Suppressor macrophage treated with lipopolysaccharide for 4 hours (primary cell): ENCODE data around the gene EPN2.

Source experiments
- DNase-seq: peaks from one replicate; pipeline ENCODE4 v3.0.0-alpha.2; 2020

EPN2 gene

DNA sequence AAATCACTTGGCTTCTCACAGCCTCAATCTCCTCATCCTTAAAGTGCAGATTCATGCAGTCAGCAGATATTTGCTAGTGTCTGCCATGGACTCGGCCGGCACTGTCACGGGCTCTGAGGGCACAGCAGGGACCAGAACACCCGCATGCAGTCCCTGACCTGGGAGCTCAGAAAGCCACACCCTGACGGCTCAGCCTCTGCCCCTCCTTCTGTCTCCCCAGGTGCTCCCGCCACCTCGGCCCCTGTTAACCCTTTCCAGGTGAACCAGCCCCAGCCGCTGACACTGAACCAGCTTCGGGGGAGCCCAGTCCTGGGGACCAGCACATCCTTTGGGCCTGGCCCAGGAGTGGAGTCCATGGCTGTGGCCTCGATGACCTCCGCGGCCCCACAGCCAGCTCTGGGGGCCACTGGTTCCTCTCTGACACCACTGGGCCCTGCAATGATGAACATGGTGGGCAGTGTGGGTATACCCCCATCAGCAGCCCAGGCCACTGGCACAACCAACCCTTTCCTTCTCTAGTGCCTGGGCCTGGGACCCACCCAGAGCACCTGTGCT is 96.6 kb downstream of the EPN2 start:
- DNase-seq, result no peak

DNA sequence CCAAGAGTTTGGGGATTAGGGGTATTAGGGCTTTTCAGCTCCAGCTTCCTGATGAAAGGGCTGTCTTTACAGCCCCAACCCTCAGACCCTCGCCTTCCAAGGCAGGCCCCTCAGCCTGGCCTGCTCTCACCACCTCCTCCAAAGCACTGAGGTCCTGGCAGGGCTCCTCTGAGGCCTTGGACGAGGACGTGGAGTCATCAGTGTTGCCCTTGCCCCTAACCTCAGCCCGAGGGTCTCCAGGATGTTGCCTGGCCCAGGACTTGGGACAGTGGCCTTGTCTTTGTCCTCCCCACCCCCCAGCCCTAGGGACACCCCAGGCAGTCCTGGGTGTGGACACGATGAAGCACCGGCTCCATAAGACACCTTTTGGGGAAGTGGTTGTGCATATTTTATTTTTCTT is 97.2 kb downstream of the EPN2 start:
- no peak for DNase-seq

DNA sequence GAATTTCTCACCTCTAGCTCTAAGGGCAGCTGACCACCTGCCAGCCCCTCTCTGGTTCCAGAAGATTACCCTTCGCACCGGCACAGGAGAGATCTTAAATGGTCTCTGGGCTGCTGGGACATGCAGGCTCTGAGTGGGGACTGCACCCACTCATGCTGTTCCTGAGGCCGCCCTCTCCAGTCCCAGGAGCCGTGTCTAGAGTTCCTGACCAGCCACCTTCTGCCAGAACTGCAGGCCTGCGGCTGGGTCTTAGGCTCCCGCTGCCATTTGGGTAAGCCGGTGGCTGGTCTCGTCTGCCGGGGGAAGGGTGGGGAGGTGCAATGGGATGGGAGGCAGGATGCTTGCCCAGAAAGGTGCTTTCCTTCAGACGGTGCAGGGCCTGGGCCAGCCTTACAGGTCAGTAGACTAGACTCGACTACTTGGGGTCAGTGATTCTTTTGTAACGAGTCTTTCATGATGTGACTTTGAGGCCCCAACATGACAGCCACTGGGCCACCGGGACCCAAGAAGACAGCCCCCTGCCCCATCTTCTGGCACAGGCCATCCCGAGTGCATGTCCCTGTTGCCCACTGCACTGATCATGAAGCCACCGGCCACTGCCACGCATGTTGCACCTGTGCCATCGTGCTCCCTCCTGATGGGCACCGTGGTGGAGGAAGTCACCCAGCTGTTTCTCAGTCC is 98.9 kb downstream of the EPN2 start:
- DNase-seq, result no peak

DNA sequence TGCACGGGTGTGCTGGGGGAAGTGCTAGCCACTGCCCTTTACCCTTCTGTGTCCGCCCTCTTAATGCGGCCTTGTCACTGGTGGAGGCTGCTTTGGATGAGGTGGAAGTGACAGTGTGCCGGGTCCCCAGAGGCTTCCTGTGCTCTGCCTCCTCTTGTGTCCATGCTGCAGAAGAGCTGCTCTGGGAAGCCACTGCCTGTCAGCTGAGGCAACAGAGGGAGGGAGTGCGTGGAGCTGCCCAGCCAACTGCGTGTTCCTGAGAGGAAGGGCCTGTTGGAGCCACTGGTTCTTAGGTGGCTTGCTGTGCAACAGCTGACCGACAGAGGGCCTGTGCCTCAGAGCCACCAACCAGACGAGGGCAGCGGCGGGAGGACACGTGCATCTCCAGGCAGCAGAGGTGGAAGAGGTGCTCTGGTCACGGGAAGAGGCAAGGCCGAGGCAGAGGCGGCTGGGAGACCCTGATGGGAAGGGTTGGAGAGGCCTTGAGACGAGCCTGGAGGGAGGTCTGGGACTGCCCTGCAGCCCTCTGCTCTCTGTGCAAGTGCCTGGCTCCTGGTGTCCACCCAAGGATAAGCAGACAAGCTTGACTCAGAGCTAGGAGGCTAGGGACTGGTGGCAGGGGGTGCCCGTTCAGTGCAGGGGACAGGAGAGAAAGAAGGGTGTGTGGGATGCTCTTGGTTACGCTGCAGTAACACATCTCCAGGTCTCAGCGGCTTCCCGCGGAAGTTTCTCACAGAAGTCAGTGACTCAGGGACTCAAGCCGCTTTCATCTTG is 100.0 kb downstream of the EPN2 start:
- DNase-seq, result no peak

- no peak for DNase-seq
These were observed 100.5 kb downstream of the EPN2 start for GRCh38 chr17:19337712-19338023.

DNA sequence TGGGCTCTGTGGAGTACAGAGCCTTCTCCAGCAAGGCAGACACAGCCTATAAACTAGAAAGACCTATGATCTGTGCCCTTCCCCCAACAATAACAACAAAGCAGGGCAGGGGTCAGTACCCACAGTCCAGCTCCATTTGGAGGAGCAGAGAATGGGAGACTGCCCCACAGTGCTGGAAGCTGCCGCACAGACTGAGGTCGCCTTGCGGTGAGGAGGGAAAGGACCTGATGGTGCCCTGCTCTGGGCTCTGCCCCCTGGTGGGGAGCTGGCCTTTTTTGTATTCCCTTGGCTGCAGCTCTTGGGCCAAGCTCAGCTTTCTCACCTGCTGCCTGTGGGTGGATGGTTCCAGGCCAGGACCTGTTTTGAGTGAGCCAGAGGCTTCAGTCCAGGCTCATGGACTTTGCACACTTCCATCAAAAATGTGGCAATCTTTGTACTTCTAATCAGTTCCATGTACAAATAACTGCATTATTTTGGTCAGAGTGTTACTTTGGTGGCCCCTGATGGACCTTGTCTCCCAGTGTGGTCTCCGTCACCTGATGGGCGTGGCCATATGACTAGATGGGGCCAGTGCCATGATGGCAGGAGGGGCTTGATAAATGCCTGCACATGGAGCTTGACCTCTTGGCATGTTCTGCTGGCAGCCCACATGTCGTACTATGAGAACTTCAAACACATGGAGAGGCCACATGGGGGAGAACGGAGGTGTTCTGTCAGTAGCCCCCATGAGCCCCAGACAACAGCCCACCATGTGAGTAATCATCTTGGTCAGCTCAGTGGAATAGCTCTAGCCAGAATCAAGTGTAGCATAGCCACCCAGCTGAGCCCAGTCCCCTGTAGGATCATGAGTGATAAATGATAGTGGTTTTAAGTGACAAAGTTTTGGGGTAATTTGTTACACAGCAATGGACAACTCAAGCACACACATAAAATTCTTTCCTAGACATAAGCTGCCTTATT is 101.1 kb downstream of the EPN2 start:
- peak; percentile 81 for DNase-seq

- no peak for DNase-seq
These were observed 102.2 kb downstream of the EPN2 start for GRCh38 chr17:19339341-19339815.

DNA sequence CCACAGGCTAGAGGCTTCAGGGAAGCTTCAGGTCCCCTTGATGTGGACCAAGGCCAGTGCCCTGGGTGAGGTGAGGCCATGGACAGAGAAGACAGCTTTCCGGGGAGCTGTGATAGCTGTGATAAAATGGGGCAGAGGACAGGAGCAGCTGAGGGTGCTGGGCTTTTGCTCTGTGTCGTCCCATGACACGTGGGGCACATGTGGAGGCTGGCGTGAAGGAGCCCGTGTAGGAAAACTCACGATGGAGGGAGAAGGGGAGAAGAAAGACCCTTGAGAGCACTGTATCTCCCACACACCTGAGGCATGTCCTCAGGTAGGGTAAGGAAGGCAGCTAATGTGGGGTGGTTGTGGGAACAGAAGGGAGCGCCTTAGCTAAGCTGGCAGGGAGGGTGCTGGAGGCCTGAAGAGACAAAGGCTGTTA is 104.1 kb downstream of the EPN2 start:
- DNase-seq, result no peak

GRCh38 chr17:19341641-19342610 is 104.8 kb downstream of the EPN2 start:
- no peak for DNase-seq

DNA sequence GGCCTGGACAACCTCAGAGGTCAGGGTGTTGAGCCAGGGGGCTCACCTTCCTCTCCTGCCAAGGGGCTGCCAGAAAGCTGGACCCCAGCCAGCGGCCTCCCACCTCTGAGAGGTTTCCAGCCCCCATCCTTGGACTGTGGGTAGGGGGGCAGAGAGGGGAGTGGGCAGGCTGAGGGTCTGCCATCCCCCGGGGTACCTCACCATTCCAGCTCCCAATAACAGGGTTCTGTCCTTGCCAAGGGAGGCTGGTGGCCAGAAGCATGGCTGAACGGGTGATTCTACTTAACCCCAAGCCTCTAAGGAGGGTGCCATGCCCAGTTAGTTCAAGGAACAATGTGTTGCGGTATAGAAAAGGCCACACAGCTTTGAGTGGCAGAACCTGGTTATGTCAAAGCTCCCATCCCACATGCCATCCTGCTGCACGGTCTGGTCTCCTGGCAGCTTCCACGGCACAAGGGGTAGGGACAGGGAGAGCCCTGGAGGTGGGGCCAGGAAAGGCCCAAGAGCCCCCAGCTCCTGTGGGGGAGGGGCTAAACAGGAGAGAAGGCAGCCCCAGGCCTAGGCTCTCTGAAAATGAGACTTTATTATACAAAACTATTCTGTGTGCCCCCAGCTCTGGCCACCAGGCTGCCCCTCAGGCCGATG is 105.6 kb downstream of the EPN2 start:
- DNase-seq, result no peak

DNA sequence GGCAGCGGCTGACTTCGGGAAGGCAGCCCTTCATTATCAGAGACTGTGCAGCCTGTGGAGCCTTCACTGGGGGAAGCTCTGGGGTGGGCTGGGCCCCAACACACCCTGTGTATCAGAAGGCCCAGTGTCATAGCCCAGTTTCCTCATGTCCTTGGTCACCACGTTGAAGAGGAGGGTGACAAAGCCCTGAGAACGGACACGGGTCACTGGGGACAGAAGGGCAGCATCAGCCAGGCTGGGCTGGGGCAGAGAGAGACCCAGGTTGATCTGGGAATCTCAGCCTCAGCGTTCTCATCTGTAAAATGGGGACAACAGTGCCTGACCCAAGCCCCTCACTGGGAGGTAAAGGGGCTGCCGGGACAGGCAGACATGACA is 106.1 kb downstream of the EPN2 start:
- DNase-seq, result no peak

DNA sequence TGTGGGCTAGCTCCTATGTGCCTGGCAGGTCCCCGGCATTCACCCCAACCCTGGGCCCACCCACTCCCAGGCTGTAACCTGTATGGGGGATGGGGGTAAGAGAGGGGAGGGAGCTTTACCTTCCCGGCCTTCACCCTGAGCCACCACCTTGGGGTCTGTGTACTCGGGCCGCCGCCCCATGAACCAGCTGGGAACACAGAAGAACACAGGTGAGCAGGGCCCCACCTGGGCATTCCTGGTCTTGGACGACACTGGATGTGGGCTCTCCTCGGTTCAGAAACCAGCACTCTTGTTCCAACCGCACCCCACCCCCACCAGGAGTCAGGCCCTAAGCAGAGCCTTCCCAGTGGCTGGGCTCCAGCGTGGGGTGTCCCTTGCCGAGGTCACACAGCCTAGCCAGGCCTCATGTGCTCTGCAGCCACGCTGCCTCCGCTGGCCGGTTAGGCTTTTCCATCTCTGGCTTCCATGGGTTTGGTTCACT is 106.5 kb downstream of the EPN2 start:
- no peak for DNase-seq

GRCh38 chr17:19344311-19345066 is 107.3 kb downstream of the EPN2 start:
- DNase-seq, result no peak

DNA sequence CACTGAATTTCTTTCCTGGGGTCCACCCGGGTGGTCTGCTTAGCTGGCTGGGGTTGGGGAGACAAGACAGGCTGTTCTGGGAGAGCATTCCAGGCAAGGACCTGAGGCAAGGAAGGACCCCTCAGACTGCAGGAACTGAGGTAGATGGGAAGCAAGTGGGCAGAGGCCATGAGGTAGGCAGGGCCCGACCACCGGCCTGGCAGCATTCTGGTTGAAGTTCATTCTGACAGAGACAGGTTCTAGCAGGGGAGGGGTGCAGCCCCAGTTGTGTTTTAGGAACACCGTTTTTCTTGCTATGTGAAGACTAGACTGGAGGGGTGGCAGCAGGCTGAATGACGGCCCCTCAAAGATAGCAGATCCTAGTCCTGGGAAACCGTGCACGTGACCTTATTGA is 107.9 kb downstream of the EPN2 start:
- no peak for DNase-seq

DNA sequence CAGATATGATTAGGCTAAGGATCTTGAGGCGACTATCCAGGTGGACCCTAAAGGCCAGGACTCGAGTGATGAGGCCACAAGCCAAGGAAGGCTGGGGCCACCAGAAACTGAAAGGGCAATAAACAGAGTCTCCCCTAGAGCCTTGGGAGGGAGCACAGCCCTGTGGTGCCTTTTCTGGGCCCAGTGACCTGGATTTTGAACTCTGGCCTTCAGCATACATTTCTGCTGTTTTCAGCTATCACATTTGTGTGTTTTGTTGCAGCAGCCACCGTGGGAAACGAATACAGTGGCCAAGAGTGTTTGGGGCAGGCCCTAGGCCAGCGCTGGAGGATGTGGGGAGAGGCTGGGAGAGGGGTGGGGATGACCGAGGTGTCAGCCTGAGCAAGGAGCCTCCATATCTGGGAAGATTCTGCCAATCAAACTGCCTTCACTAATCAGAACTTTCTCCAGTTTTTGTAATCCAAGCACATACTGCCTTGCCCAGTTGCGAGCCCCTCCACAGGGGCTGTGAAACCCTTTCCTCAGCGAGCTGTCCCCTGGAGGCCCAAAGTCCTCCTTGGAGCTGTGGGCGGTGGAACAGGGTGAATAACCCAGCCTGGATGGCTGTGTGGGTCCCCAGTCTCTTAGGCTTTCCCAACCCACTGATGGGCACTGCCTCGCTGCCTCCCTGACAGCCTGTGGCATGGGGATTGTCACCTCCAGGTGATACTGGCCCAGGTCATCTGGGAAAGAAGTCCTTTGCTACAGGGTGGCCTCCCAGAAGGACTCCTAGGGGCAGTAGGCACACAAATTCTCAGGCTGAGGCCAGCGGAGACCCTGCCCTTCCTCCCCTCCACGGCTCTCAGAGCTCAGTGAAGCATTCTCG is 108.6 kb downstream of the EPN2 start:
- DNase-seq, result no peak

DNA sequence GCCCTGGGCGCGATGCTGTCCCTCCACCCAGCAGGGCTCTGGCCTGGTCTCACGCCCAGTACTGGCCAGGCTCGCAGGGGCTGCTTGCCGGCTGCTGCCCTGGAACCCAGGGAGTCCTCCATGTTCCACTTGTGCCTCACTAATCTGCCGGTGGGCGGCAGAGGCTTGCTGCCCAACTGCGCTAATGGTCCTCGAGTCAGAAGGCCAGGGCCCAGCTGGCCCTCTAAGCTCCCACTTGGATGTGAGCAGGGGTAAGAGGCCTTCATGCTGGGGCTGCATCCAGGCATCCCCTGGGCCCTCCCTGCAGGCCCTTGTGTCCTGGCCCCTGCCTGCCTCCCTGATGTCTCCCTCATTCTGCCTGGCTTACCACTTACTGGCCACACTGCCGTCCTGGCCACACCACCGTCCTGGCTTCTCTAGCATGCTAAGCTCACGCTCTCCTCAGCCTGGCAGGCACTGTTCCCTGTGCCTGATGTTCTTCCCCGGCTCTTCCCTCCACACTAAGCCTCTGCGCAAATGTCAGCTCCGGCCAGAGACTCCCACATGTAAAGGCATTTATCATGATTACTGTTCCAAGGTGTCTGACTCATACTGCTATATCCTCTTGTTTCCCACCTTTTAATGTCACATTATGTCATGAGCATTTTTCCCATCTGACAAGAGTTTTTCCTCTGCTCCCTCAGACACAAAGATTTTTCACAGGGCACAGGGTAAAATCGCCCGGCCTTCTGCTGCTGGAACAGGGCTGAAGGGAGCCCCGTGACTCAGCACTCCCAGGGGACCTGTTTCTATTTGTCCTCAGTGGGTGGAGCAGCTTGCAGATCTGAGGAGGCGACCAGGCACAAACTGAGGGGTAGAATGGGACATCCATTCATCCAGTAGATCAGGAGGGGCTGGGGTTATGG is 109.4 kb downstream of the EPN2 start:
- no peak for DNase-seq

- no peak for DNase-seq
These were observed 110.3 kb downstream of the EPN2 start for GRCh38 chr17:19347323-19348080.
